Metanephros (tissue), 1 donor: ENCODE measurements around the gene SDHAF3. TPM values are rescaled to one million over a fixed set of nuclear protein-coding genes. Genes with fewer than 3 reads are reported as not detected.

ENCODE experiments used
- total RNA-seq: library from RNA; depleted of rRNA; stranded (reverse); fragments of >200 nt; gene quantifications from one replicate; pipeline ENCODE4 v1.2.3, GENCODE V29; 2014

The SDHAF3 gene
- 31.2 TPM for total RNA-seq

GRCh38 chr7:97117372-97118188, at the start of gene SDHAF3:
TSS of gene SDHAF3 (plus strand) at chr7:97117698. CDS start at chr7:97117724, 26 bp downstream.

Other genes starting within 250 kb of the SDHAF3 start
- gene DLX6, start 112.1 kb upstream of the SDHAF3 start, total RNA-seq: not detected
- gene DLX5, start 92.9 kb upstream of the SDHAF3 start, total RNA-seq: 0.29 TPM